Trophoblast cell (in vitro differentiated cells and primary cell): ENCODE results near the gene MRFAP1. TPM values are rescaled to one million over a fixed set of nuclear protein-coding genes. Genes with fewer than 3 reads are reported as not detected.

Source experiments
- DNase-seq, 2 donors: peaks; one replicate each; pipeline ENCODE4 v3.0.0-alpha.2; 2016
- H2AFZ ChIP-seq: 2 replicates; pipeline ENCODE4 v1.6.1; 2013; ENCODE audit warnings: low read length, moderate library complexity, mild to moderate bottlenecking; ENCODE audit not compliant: insufficient read depth, poor library complexity
- H2AK5ac ChIP-seq: 2 replicates; pipeline ENCODE4 v1.6.1; 2013; ENCODE audit warnings: mild to moderate bottlenecking, low read length
- H2BK120ac ChIP-seq: 2 replicates; pipeline ENCODE4 v1.6.1; 2013; ENCODE audit warnings: low read length, mild to moderate bottlenecking, moderate library complexity; ENCODE audit not compliant: insufficient read depth, poor library complexity
- H2BK12ac ChIP-seq: 2 replicates; pipeline ENCODE4 v1.6.1; 2013; ENCODE audit warnings: mild to moderate bottlenecking, low read length, moderate library complexity
- H2BK5ac ChIP-seq: 2 replicates; pipeline ENCODE4 v1.6.1; 2013; ENCODE audit warnings: low read length, low read depth, moderate library complexity, mild to moderate bottlenecking; ENCODE audit not compliant: poor library complexity
- H3K14ac ChIP-seq: 2 replicates; pipeline ENCODE4 v1.6.1; 2013; ENCODE audit warnings: mild to moderate bottlenecking, low read length
- H3K18ac ChIP-seq: 2 replicates; pipeline ENCODE4 v1.6.1; 2013; ENCODE audit warnings: mild to moderate bottlenecking, low read length
- H3K23ac ChIP-seq: 2 replicates; pipeline ENCODE4 v1.6.1; 2013; ENCODE audit warnings: low read length
- H3K27ac ChIP-seq: 2 replicates; pipeline ENCODE4 v1.5.1; 2013; ENCODE audit warnings: low read depth, mild to moderate bottlenecking, inconsistent platforms, low read length, moderate library complexity
- H3K27me3 ChIP-seq: 2 replicates; pipeline ENCODE4 v1.6.1; 2013; ENCODE audit warnings: inconsistent platforms, mild to moderate bottlenecking, low read length, moderate library complexity; ENCODE audit not compliant: insufficient read depth
- H3K36me3 ChIP-seq, 2 experiments: 1 replicate in 1 of 2; 2 replicates in 1 of 2; pipeline ENCODE4 v1.6.1; 2013; ENCODE audit warnings: low read length in 2 of 2, mild to moderate bottlenecking in 2 of 2, moderate library complexity in 1 of 2; ENCODE audit not compliant: insufficient read depth in 2 of 2, control insufficient read depth in 1 of 2
- H3K4ac ChIP-seq: 2 replicates; pipeline ENCODE4 v1.6.1; 2013; ENCODE audit warnings: low read depth, mild to moderate bottlenecking, low read length, moderate library complexity
- H3K4me1 ChIP-seq, 2 experiments: 1 replicate in 1 of 2; 2 replicates in 1 of 2; pipeline ENCODE4 v1.6.1; 2013; ENCODE audit warnings: low read length in 2 of 2, mild to moderate bottlenecking in 2 of 2, moderate library complexity in 1 of 2; ENCODE audit not compliant: insufficient read depth in 2 of 2, control insufficient read depth in 1 of 2
- H3K4me2 ChIP-seq: 2 replicates; pipeline ENCODE4 v1.6.1; 2013; ENCODE audit warnings: inconsistent platforms, mild to moderate bottlenecking, low read length, moderate library complexity
- H3K4me3 ChIP-seq: 2 replicates; pipeline ENCODE4 v1.5.1; 2013; ENCODE audit warnings: mild to moderate bottlenecking, low read depth, low read length, inconsistent platforms
- H3K79me1 ChIP-seq: one replicate; pipeline ENCODE4 v1.6.1; 2013; ENCODE audit warnings: low read length
- H3K79me2 ChIP-seq: 2 replicates; pipeline ENCODE4 v1.6.1; 2013; ENCODE audit warnings: low read length, mild to moderate bottlenecking; ENCODE audit not compliant: control insufficient read depth, insufficient read depth, poor library complexity
- H3K9ac ChIP-seq: 2 replicates; pipeline ENCODE4 v1.6.1; 2013; ENCODE audit warnings: mild to moderate bottlenecking, low read length
- H3K9me3 ChIP-seq: 2 replicates; pipeline ENCODE4 v1.6.1; 2013; ENCODE audit warnings: low read depth, mild to moderate bottlenecking, control low read depth, inconsistent platforms, low read length; ENCODE audit not compliant: insufficient read depth
- H4K12ac ChIP-seq: 2 replicates; pipeline ENCODE4 v1.6.1; 2013; ENCODE audit warnings: low read depth, mild to moderate bottlenecking, low read length, moderate library complexity
- H4K8ac ChIP-seq: 2 replicates; pipeline ENCODE4 v1.6.1; 2013; ENCODE audit warnings: low read depth, mild to moderate bottlenecking, low read length, moderate library complexity
- H4K91ac ChIP-seq: one replicate; pipeline ENCODE4 v1.6.1; 2013; ENCODE audit warnings: low read depth, mild to moderate bottlenecking, low read length, moderate library complexity
- WGBS: extraction: QIAGEN DNeasy Blood & Tissue Kit; methylation state at CpG from one replicate; pipeline ENCODE4 v1.1.7; 2013; ENCODE audit warnings: missing lambda C conversion rate; ENCODE audit not compliant: insufficient read length, insufficient coverage; ENCODE audit errors: extremely low coverage; 5-methylcytosine and 5-hydroxymethylcytosine counted together
- polyA plus RNA-seq: library from polyadenylated mRNA; stranded (reverse); fragments of 200-250 nt; gene quantifications from 2 replicates; pipeline ENCODE4 v1.2.3, GENCODE V29; 2013

Gene MRFAP1
- 197 and 208 TPM in 2 replicates for polyA plus RNA-seq

DNA sequence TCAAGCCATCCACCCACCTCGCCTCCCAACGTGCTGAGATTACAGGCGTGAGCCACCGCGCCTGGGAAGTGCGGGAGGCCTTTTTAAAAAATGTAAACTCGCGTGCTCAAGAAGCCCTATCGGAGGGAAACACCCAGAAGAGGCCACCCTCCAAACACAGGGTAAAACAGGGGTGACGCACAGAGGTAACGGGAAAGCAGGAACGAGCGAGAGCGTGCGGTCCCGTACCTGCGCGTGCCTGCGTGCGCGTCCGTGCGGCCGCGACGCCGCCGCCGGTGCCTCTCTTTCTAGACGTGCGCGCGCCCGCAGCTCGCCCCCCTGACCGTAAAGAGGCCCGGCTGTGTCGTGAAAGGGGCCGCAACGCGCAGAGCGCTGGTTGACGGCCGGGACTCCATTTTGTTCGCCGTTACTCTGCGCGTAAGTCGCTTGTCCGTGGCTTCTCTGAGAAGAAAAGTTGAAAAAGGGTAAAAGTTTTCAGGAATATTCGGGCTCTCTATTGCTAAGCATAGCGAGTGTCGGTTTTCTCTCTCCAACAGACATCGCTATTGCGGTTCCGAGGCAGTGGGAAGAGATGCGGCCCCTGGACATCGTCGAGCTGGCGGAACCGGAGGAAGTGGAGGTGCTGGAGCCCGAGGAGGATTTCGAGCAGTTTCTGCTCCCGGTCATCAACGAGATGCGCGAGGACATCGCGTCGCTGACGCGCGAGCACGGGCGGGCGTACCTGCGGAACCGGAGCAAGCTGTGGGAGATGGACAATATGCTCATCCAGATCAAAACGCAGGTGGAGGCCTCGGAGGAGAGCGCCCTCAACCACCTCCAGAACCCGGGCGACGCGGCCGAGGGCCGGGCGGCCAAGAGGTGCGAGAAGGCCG is at the start of gene MRFAP1:
Gene MRFAP1, plus strand, starts transcription at position 394 of the 872 bp plus-strand sequence. Its CDS starts 178 bp downstream, at position 572.
- peak within 1 kb of the TSS; percentile 38 for H2BK120ac ChIP-seq
- H3K18ac ChIP-seq = peak within 1 kb of the TSS; percentile 67
- H3K4me2 ChIP-seq = peak within 1 kb of the TSS; percentile 94
- no peaks in the 10 kb centered on the region for H3K27me3 ChIP-seq
- peak within 1 kb of the TSS; percentile 90 for H3K14ac ChIP-seq
- H4K91ac ChIP-seq = peak within 1 kb of the TSS; percentile 69
- no peak within 1 kb of the TSS for H2BK12ac ChIP-seq
- H3K23ac ChIP-seq = peak within 1 kb of the TSS; percentile 31
- H2AFZ ChIP-seq = peak within 1 kb of the TSS; percentile 93
- peak within 1 kb of the TSS; percentile 97 for H4K12ac ChIP-seq
- peaks cover 3 to 6% of the 10 kb centered on the region in 2 experiments for H3K4me1 ChIP-seq
- H2BK5ac ChIP-seq = peak within 1 kb of the TSS; percentile 65
- H2AK5ac ChIP-seq = peak within 1 kb of the TSS; percentile 74
- peaks cover 10% of the 10 kb centered on the region for H3K79me1 ChIP-seq
- no CpG with 5 or more reads among the region's 90 CpGs for WGBS
- DNase-seq = peak; percentile 95 to 96
- peak within 1 kb of the TSS; percentile 98 for H3K4me3 ChIP-seq
- H4K8ac ChIP-seq = peak within 1 kb of the TSS; percentile 99
- peak within 1 kb of the TSS; percentile 92 for H3K9ac ChIP-seq
- H3K79me2 ChIP-seq = peaks cover 15% of the 10 kb centered on the region
- H3K4ac ChIP-seq = peak within 1 kb of the TSS; percentile 96
- H3K36me3 ChIP-seq = peaks cover 5 to 11% of the 10 kb centered on the region in 2 experiments
- H3K27ac ChIP-seq = peak within 1 kb of the TSS; percentile 86
- no peaks in the 10 kb centered on the region for H3K9me3 ChIP-seq

DNA sequence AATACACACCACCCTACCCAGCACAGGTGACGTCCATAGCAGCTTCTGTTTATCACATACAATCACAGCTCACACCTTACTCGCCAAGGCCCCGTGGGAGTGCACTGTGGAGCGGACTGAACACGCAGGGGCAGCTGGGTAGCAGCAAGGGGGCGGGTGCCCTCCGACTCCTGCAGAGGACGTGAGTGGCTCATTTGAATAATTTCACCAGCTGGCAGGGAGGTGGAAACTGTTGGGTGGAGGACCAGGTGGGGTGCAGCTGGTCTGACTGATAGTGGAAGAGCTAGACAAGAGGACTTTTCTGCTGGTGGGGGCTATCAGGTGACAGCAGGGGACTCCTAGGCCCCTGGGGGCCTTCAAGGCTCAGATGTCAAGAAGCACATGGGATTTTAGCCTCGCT is 49.2 kb upstream of the MRFAP1 start:
- DNase-seq = no peak
- Histone ChIP-seq H3K79me2 (no peaks in the 10 kb centered on the region), H3K4me1 (no peaks in the 10 kb centered on the region), H2AK5ac (no peak overlapping the region), H3K9me3 (no peaks in the 10 kb centered on the region), H3K4me2 (no peak overlapping the region), H3K27ac (no peak overlapping the region), H3K9ac (no peak overlapping the region), H3K23ac (no peak overlapping the region), H3K36me3 (peaks cover 0 to 11% of the 10 kb centered on the region in 2 experiments), H2BK12ac (no peak overlapping the region), H3K14ac (no peak overlapping the region), H2BK5ac (no peak overlapping the region), H3K18ac (no peak overlapping the region), H4K91ac (no peak overlapping the region), H4K12ac (no peak overlapping the region), H3K4ac (no peak overlapping the region), H4K8ac (no peak overlapping the region), H2AFZ (no peak overlapping the region), H3K27me3 (no peaks in the 10 kb centered on the region), H2BK120ac (no peak overlapping the region), H3K4me3 (no peak overlapping the region), H3K79me1 (no peaks in the 10 kb centered on the region)
- no CpG with 5 or more reads among the region's 9 CpGs for WGBS

DNA sequence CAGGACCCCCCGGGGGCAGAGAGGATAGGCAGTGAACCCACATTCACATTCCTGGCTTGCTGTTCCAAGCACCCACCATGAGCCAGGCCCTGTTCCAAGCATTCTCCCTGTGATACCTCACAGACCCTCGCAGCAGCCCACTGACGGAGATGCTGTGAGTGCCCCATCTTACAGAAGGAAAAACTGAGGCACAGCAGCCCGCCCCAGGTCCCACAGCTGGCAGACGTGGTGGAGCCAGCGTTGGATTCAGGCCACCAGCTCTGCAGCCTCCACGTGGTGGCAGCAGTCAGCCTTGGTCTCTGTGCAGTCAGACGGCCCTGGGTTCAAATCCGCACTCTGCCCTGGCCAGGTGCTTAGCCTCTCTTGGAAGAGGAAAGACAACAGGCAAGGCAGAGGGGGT is 48.7 kb upstream of the MRFAP1 start:
- Histone ChIP-seq H4K12ac (no peak overlapping the region), H3K14ac (no peak overlapping the region), H3K27ac (no peak overlapping the region), H3K18ac (no peak overlapping the region), H2BK12ac (no peak overlapping the region), H3K9me3 (no peaks in the 10 kb centered on the region), H3K79me2 (no peaks in the 10 kb centered on the region), H4K91ac (no peak overlapping the region), H3K4ac (no peak overlapping the region), H2AK5ac (no peak overlapping the region), H3K9ac (no peak overlapping the region), H3K4me3 (no peak overlapping the region), H2BK120ac (no peak overlapping the region), H3K23ac (no peak overlapping the region), H3K79me1 (no peaks in the 10 kb centered on the region), H3K27me3 (no peaks in the 10 kb centered on the region), H3K36me3 (peaks cover 0 to 11% of the 10 kb centered on the region in 2 experiments), H3K4me2 (no peak overlapping the region), H4K8ac (no peak overlapping the region), H2AFZ (no peak overlapping the region), H2BK5ac (no peak overlapping the region), H3K4me1 (no peaks in the 10 kb centered on the region)
- WGBS = no CpG with 5 or more reads among the region's 9 CpGs
- DNase-seq = no peak

DNA sequence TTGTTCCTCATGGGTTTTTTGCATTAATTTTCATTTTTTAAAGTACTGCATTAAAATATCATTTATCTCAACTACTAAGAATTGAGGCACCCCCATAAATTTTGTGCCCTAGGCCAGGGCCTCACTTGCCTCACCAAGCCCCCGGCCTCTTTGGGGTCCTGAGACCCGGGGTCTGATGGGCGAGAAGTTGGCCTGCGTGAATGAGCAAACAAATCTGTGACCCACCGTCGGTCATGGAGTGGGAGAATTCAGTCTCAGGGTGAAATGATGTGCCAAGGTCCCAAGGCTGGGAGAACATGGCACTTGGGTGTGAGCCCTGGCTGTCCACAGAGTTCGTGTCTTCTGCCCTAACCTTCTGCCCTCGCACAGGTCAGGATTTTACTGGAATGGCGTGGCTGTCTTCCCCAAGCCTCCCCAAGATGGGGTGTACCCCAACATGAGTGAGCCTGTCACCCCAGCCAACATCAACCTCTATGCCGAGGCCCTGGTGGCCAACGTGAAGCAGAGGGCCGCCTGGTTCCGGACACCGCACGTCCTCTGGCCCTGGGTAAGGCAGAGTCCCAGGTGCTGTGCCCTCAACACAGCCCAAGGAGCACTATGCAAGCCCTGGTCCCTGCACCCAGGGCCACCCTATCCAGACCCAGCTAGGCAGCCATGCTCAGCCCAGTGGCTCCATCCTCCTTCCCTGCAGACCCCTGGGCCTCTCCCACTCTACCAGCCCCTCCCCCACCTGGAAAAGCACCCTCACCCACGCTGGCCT is 47.5 kb upstream of the MRFAP1 start:
- no peak overlapping the region for H4K91ac ChIP-seq
- H2AK5ac ChIP-seq = no peak overlapping the region
- WGBS = no CpG with 5 or more reads among the region's 16 CpGs
- H2AFZ ChIP-seq = no peak overlapping the region
- H2BK5ac ChIP-seq = no peak overlapping the region
- H3K9me3 ChIP-seq = peaks cover 3% of the 10 kb centered on the region
- no peak overlapping the region for H2BK12ac ChIP-seq
- H3K4me1 ChIP-seq = no peaks in the 10 kb centered on the region
- H3K27me3 ChIP-seq = no peaks in the 10 kb centered on the region
- H2BK120ac ChIP-seq = no peak overlapping the region
- no peak overlapping the region for H4K12ac ChIP-seq
- no peak overlapping the region for H3K4me3 ChIP-seq
- no peak overlapping the region for H3K4ac ChIP-seq
- no peak overlapping the region for H3K9ac ChIP-seq
- peaks cover 4 to 14% of the 10 kb centered on the region in 2 experiments for H3K36me3 ChIP-seq
- no peak overlapping the region for H3K14ac ChIP-seq
- no peak overlapping the region for H4K8ac ChIP-seq
- H3K4me2 ChIP-seq = no peak overlapping the region
- H3K27ac ChIP-seq = no peak overlapping the region
- H3K23ac ChIP-seq = no peak overlapping the region
- no peaks in the 10 kb centered on the region for H3K79me2 ChIP-seq
- DNase-seq = no peak
- H3K18ac ChIP-seq = no peak overlapping the region
- H3K79me1 ChIP-seq = no peaks in the 10 kb centered on the region
